HepG2 (cell line): Measurements from ENCODE around the gene VWA5B1. TPM values are rescaled to one million over a fixed set of nuclear protein-coding genes. Genes with fewer than 3 reads are reported as not detected.

Experiments used
- ATAC-seq: fragments of 200-7000 bp; cut with Tn5 transposase; 3 replicates; pipeline ENCODE4 v1.9.1; 2020; ENCODE audit warnings: mild to moderate bottlenecking, moderate library complexity
- BruUV-seq: library from RNA; stranded (reverse); fragments of 400-500 nt; replicated peaks from 2 replicates; lab custom pipeline; 2021; lab: Mats Ljungman, UMichigan
- CTCF ChIA-PET: fragments of 300-600 bp; formaldehyde crosslinking; extraction: SDS; loops from one replicate; lab custom pipeline; 2021; ENCODE audit warnings: low total read pairs, inconsistent platforms, low intra/inter-chr PET ratio; lab: Yijun Ruan, JAX
- POLR2A ChIA-PET: fragments of 350-600 bp; sonication (Branson Sonifier 250); formaldehyde crosslinking; loops from one replicate; lab custom pipeline; 2020; ENCODE audit warnings: antibody characterized with exemption, inconsistent platforms; lab: Yijun Ruan, JAX
- DNase-seq: peaks from one replicate; pipeline ENCODE4 v3.0.0-alpha.2; 2015; ENCODE audit warnings: low spot score
- FAIRE-seq: peaks from 3 replicates; lab custom pipeline; 2011; peaks lifted over from hg19 to GRCh38; lab: Jason Lieb, UNC
- H2AFZ ChIP-seq: one replicate; pipeline ENCODE4 v1.6.1; 2011; ENCODE audit warnings: low read length, inconsistent platforms
- H3K27ac ChIP-seq: fragments of 300-600 bp; 3 replicates; pipeline ENCODE4 v1.8.0; 2011; ENCODE audit warnings: mixed run types, mild to moderate bottlenecking, mixed read lengths, low read length, inconsistent platforms; ENCODE audit not compliant: insufficient read depth; ENCODE audit errors: extremely low read length
- H3K27me3 ChIP-seq, 2 experiments: fragments of 200-600 bp in 1 of 2; 2 replicates in 1 of 2; 3 replicates in 1 of 2; pipeline versions ENCODE4 v1.6.0 to v1.8.0; 2011; ENCODE audit warnings: low read length in 2 of 2, mild to moderate bottlenecking in 2 of 2, moderate library complexity in 2 of 2, inconsistent platforms in 1 of 2; ENCODE audit not compliant: insufficient read depth in 2 of 2, control insufficient read depth in 1 of 2
- H3K36me3 ChIP-seq, 2 experiments: fragments of 200-600 bp in 1 of 2; replicated peaks in 1 of 2; 2 replicates in 1 of 2; 3 replicates in 1 of 2; pipeline versions ENCODE4 v1.5.1 to v1.8.0; 2011; ENCODE audit warnings: low read length in 2 of 2, inconsistent platforms in 1 of 2; ENCODE audit not compliant: insufficient read depth in 2 of 2, control insufficient read depth in 1 of 2
- H3K4me1 ChIP-seq: 2 replicates; pipeline ENCODE4 v1.5.1; 2012; ENCODE audit warnings: low read length, inconsistent platforms; ENCODE audit not compliant: insufficient read depth
- H3K4me2 ChIP-seq: 2 replicates; pipeline ENCODE4 v1.6.0; 2011; ENCODE audit warnings: low read depth, low read length, inconsistent platforms
- H3K4me3 ChIP-seq, 3 experiments: fragments of 200-600 bp in 1 of 3; sonication (generic), shearing (Covaris generic) in 1 of 3; replicated peaks in 1 of 3; 2 replicates each; pipeline ENCODE4 v1.5.1; 2011 to 2016; ENCODE audit warnings: low read length in 3 of 3, inconsistent platforms in 2 of 3, low read depth in 2 of 3, mild to moderate bottlenecking in 2 of 3, control low read depth in 1 of 3, mixed read lengths in 1 of 3; ENCODE audit not compliant: insufficient read depth in 1 of 3
- H3K79me2 ChIP-seq: one replicate; pipeline ENCODE4 v1.6.1; 2011; ENCODE audit warnings: low read length, inconsistent platforms; ENCODE audit not compliant: insufficient read depth
- H3K9ac ChIP-seq: 2 replicates; pipeline ENCODE4 v1.6.0; 2011; ENCODE audit warnings: mild to moderate bottlenecking, low read depth, low read length, inconsistent platforms; ENCODE audit not compliant: insufficient read depth
- H3K9me3 ChIP-seq: 2 replicates; pipeline ENCODE4 v1.5.1; 2012; ENCODE audit warnings: mild to moderate bottlenecking, low read length
- H4K20me1 ChIP-seq: 2 replicates; pipeline ENCODE4 v1.6.0; 2011; ENCODE audit warnings: inconsistent platforms, mild to moderate bottlenecking, low read length, moderate library complexity; ENCODE audit not compliant: insufficient read depth
- ETV5 ChIP-seq: IDR thresholded peaks from 2 replicates; pipeline ENCODE4 v1.6.1; 2018; ENCODE audit warnings: missing biosample characterization, missing genetic modification reagents, inconsistent platforms, borderline replicate concordance
- SRY ChIP-seq: sonication (generic); formaldehyde crosslinking; IDR thresholded peaks from 2 replicates; pipeline ENCODE4 v1.8.0; 2022; ENCODE audit warnings: mild to moderate bottlenecking, missing genetic modification reagents
- STAG1 ChIP-seq: sonication (generic); formaldehyde crosslinking; IDR thresholded peaks from 2 replicates; pipeline ENCODE4 v1.4.0; 2020; ENCODE audit warnings: missing genetic modification reagents
- ZKSCAN5 ChIP-seq: sonication (generic); formaldehyde crosslinking; IDR thresholded peaks from 2 replicates; pipeline ENCODE4 v1.5.1; 2020; ENCODE audit warnings: mild to moderate bottlenecking, missing genetic modification reagents
- ZNF547 ChIP-seq: sonication (generic); formaldehyde crosslinking; IDR thresholded peaks from 2 replicates; pipeline ENCODE4 v1.5.1; 2020; ENCODE audit warnings: mild to moderate bottlenecking, missing genetic modification reagents
- WGBS: methylation state at CpG from one replicate; pipeline ENCODE4 v1.1.6; 2017; ENCODE audit warnings: low lambda C conversion rate; 5-methylcytosine and 5-hydroxymethylcytosine counted together
- in situ Hi-C: cut with HindIII; loops from 2 replicates; pipeline ENCODE4 v1.10.0; 2017; ENCODE audit warnings: low pct_unique_long_range_greater_than_20kb; ENCODE audit not compliant: extremely low pct_ligation_motif_present
- intact Hi-C: fragments of 100-400 bp; cut with micrococcal nuclease; formaldehyde crosslinking; loops from one replicate; pipeline ENCODE4 v1.10.0; 2022; ENCODE audit not compliant: unreplicated experiment
- polyA plus RNA-seq, 8 experiments: library from polyadenylated mRNA; depleted of rRNA in 3 of 8; stranded (reverse) in 7 of 8; unstranded in 1 of 8; fragments of >200 nt; fragmentation: Illumina TruSeq in 4 of 8; extraction: Trizol in 4 of 8; gene quantifications; 2 replicates each; pipeline versions ENCODE4 v1.2.1 to v1.2.3, GENCODE V29; 2011 to 2016; ENCODE audit warnings: low read depth in 4 of 8, missing spikeins in 1 of 8, mixed read lengths in 1 of 8; ENCODE audit not compliant: insufficient read depth in 1 of 8
- total RNA-seq, 5 experiments: library from RNA; depleted of rRNA; stranded (reverse); fragments of >200 nt; fragmentation: Illumina TruSeq; extraction: Trizol; gene quantifications; 2 replicates each; pipeline ENCODE4 v1.2.3, GENCODE V29; 2016; ENCODE audit warnings: low read depth in 1 of 5
- TF ChIP-seq, protein P1 (sequence below): sonication (generic); formaldehyde crosslinking; IDR thresholded peaks from 2 replicates; pipeline ENCODE4 v1.5.0; 2020; ENCODE audit warnings: mild to moderate bottlenecking, missing genetic modification reagents, moderate library complexity

Gene VWA5B1
- total and polyA plus RNA-seq, 2 of the 13 experiments (the other 11 are each of a cell fraction or from before 2014, with no cell fraction given): not detected

DNA sequence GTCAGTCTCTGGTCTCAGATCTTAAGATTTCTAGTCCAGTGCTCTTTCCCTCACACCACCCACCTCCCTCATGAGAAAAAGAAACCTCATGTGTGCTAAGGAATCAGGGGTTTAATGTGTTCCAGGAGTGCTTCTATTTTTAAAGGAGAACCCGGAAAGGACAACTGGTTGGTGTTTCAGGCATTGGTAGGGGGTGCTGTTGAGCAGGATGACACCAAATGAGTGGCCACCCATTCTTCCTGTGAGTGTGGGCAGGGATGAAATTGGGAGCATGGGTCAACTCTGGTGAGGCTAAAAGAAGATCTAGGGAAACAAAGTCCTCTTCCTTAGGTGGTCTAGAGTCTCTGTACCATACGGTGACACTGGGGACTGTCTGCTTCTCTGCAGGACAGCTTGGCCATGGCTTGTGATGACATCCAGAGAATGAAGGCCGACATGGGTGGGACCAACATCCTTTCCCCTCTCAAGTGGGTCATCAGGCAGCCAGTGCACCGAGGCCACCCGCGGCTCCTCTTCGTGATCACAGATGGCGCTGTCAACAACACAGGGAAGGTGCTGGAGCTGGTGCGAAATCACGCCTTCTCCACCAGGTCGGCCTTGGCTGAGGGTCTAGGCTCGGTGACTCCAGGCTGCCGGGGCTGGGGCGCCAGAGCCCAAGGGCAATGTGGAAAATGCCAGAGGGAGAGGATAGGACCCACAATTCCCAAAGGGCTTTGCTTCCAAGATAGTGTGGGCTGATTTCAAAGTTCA lies 39.3 kb downstream of the VWA5B1 start:
- H3K9ac ChIP-seq: no peak overlapping the region
- H2AFZ ChIP-seq: no peak overlapping the region
- no peaks in the 10 kb centered on the region for H3K9me3 ChIP-seq
- FAIRE-seq (no peak), ATAC-seq (no peak), DNase-seq (no peak)
- H3K4me1 ChIP-seq: no peaks in the 10 kb centered on the region
- H4K20me1 ChIP-seq: no peaks in the 10 kb centered on the region
- intact Hi-C loops (no loop called here), in situ Hi-C loops (no loop called here)
- ChIA-PET POLR2A (no interaction called here), CTCF (no interaction called here)
- TF ChIP-seq ZKSCAN5 (CRISPR knock-in tag) (no peak), STAG1 (0 out of 2 replicates have a peak, but pooled peaks have one; percentile 18)
- TF ChIP-seq, protein P1, sequence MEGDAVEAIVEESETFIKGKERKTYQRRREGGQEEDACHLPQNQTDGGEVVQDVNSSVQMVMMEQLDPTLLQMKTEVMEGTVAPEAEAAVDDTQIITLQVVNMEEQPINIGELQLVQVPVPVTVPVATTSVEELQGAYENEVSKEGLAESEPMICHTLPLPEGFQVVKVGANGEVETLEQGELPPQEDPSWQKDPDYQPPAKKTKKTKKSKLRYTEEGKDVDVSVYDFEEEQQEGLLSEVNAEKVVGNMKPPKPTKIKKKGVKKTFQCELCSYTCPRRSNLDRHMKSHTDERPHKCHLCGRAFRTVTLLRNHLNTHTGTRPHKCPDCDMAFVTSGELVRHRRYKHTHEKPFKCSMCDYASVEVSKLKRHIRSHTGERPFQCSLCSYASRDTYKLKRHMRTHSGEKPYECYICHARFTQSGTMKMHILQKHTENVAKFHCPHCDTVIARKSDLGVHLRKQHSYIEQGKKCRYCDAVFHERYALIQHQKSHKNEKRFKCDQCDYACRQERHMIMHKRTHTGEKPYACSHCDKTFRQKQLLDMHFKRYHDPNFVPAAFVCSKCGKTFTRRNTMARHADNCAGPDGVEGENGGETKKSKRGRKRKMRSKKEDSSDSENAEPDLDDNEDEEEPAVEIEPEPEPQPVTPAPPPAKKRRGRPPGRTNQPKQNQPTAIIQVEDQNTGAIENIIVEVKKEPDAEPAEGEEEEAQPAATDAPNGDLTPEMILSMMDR (CRISPR knock-in tag): 0 out of 2 replicates have a peak, but pooled peaks have one; percentile 14
- BruUV-seq: no TSS peak
- no peak overlapping the region for H3K27ac ChIP-seq
- H3K4me3 ChIP-seq: no peak overlapping the region
- H3K36me3 ChIP-seq: no peaks in the 10 kb centered on the region
- no peaks in the 10 kb centered on the region for H3K79me2 ChIP-seq
- no peak overlapping the region for H3K4me2 ChIP-seq
- 40% methylated on average over 7 of the region's 14 CpGs for WGBS
- peaks cover 0 to 23% of the 10 kb centered on the region in 2 experiments; a peak in 2 of 5 replicates for H3K27me3 ChIP-seq

DNA sequence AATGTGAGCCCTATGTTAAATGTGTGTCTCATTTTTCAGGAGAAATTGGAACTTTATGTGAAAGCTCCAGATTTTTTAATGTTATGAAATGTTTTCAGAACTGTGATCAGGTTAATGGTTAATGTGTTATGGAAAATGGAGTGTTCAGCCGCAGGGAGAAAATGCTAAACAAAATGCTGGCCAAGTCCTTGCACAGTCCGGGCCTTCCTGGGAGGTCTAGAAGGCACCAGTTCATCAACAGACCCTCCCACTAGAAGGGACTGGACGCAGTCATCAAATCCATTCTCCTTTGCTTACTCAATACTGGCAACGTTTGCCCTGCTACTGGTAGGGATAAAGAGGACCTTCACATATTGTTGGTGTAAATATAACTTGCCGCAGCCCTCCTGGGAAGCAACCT lies 43.4 kb downstream of the VWA5B1 start:
- no peak overlapping the region for H3K27ac ChIP-seq
- H3K4me1 ChIP-seq: no peaks in the 10 kb centered on the region
- H3K9ac ChIP-seq: no peak overlapping the region
- CTCF ChIA-PET: no interaction called here
- DNase-seq (no peak), FAIRE-seq (no peak), ATAC-seq (no peak)
- H3K79me2 ChIP-seq: no peaks in the 10 kb centered on the region
- POLR2A ChIA-PET: no interaction called here
- no peak overlapping the region for H3K4me2 ChIP-seq
- no peaks in the 10 kb centered on the region for H4K20me1 ChIP-seq
- H3K9me3 ChIP-seq: no peaks in the 10 kb centered on the region
- intact Hi-C loops: no loop called here
- TF ChIP-seq ETV5 (CRISPR knock-in tag) (no peak), SRY (CRISPR knock-in tag) (no peak), ZNF547 (CRISPR knock-in tag) (no peak)
- TF ChIP-seq, all 625 proteins: peak for 0
- WGBS: 24% methylated on average over 5 of the region's 5 CpGs
- Histone ChIP-seq H3K36me3 (no peaks in the 10 kb centered on the region), H3K4me3 (no peak overlapping the region), H2AFZ (no peak overlapping the region), H3K27me3 (peaks cover 2 to 9% of the 10 kb centered on the region in 2 experiments; a peak in 1 of 5 replicates)
- in situ Hi-C loops: no loop called here
- BruUV-seq: no TSS peak
